HG03196 (cell line): ENCODE data around the gene PHF21A.

Experiments
- ATAC-seq: cut with Tn5 transposase; IDR thresholded peaks from one replicate; pipeline ENCODE4 v1.9.1; 2021; ENCODE audit not compliant: unreplicated experiment

Gene PHF21A

GRCh38 chr11:46079662-46080061 lies 41.6 kb downstream of the PHF21A start:
- no peak for ATAC-seq

GRCh38 chr11:46075928-46076327 lies 45.3 kb downstream of the PHF21A start:
- ATAC-seq, result no peak

DNA sequence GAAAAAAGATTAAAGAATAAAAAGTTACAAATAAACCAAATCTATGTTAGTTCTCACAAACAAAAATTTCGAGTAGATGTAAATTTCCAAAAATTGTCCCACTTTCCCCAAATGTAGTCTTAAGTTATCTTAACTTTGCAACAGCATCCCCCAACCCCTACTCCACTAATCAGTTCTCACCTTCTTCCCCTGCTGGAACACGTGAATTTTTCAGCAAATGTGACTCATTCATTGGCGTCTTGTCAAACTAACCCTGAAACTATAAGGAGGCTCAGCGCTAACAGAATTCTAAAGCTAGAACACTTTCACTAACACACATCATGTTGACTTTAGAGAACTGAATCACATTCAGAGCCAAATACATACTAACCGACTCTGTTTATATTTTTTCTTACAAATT lies 46.1 kb downstream of the PHF21A start:
- no peak for ATAC-seq

GRCh38 chr11:46073632-46074031 lies 47.6 kb downstream of the PHF21A start:
- ATAC-seq, result no peak

DNA sequence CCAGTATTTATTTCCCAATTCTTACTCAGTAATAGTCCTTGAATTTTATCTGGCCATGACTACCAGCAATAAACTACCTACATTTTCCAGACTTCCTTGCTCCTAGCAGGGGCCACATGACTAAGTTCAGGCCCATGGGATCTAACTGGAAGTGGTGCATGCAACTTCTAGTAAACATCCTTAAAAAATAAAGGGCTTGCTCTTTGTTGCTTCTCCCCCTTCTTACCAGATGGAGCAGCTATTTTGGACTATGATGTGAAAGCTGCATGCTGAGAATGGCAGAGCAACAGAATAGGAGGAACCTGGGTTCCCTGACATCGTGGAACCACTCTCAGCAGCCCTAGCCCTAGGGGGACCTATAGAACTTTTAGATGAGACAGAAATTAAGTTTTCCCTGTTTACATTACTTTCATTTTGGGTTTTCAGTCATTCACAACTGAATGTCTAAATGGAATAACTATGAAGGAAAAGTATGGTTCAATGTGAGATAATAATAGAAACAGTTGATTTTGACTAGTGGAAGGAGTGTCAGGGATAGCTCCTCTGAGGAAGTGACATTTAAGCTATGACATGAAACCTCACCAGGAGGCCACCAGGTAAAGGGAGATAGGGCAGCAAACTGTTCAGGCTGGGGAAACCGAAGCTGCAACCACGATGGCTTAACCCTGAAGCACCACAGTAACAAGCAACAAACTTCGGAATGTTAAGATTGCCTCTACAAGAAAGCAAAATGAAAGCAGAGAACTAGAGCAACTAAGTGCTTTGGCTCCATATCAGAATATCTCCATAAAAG lies 48.9 kb downstream of the PHF21A start:
- no peak for ATAC-seq

- ATAC-seq, result no peak
These were observed 50.2 kb downstream of the PHF21A start for GRCh38 chr11:46071091-46071490.

GRCh38 chr11:46069595-46069994 lies 51.7 kb downstream of the PHF21A start:
- no peak for ATAC-seq

- ATAC-seq, result no peak
These were observed 54.9 kb downstream of the PHF21A start for GRCh38 chr11:46066335-46066734.

DNA sequence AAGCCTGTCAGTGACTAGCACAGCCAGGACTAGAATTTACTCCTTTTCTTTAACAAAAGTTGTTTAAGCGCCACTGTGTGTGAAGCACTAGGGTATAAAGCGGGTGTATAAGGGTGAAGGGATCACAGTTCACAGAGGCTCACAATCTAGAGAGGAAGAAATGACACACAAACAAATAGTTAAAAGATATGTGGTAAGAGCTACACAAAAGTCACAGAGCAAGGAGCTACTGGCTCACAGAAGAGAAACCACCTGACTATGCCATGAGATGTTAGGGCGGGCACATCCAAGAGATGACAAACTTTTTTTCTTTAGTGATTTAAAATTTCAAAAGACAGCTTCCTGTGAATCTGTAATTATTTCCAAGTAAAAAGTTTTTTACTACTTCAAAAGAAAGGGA lies 55.6 kb downstream of the PHF21A start:
- no peak for ATAC-seq

DNA sequence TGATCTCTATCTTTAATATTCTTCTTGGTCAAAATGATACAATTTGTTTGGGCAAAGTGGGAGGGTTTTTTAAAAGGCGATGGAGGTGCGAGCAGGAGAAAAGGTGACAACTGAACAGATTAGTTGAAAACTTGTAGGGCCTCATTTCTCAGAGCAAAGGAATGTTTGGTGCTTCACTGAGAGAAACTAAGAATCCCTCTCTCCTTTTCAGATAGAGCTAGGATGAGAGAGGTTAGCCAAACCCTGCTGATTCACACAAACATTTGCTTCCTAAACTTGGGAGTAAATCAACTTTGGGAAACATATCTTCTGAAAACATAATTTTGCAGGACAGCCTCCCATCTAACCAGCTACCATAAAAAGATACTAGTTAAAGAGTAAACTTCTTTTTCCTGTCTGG lies 57.0 kb downstream of the PHF21A start:
- ATAC-seq, result no peak

- no peak for ATAC-seq
These were observed 58.1 kb downstream of the PHF21A start for GRCh38 chr11:46063138-46063537.

GRCh38 chr11:46060013-46060412 lies 61.2 kb downstream of the PHF21A start:
- ATAC-seq, result no peak

- ATAC-seq, result no peak
These were observed 63.8 kb downstream of the PHF21A start for GRCh38 chr11:46057489-46057888.

GRCh38 chr11:46055371-46055770 lies 65.9 kb downstream of the PHF21A start:
- no peak for ATAC-seq

GRCh38 chr11:46051102-46051501 lies 70.2 kb downstream of the PHF21A start:
- ATAC-seq, result no peak

DNA sequence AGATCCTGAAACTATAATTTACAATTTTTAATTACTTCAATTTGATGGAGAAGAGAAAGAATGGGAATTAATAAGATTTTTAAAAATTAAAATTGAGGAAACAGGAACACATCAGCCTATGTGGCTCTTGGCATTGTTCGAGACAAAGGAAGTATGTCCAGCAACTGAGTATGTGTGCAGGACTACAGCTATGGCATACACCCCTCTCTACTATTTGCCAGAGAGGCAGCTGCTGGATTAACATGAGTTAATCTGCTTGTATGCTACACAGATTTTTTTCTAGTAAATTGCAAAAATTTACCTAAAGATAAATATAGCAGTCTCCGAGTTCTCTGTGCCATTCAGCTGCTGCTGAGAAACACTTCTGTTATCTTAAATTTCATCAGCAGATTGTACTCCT lies 70.6 kb downstream of the PHF21A start:
- ATAC-seq, result no peak

GRCh38 chr11:46050003-46050461 lies 71.2 kb downstream of the PHF21A start:
- no peak for ATAC-seq

GRCh38 chr11:46049325-46049897 lies 71.8 kb downstream of the PHF21A start:
- no peak for ATAC-seq

DNA sequence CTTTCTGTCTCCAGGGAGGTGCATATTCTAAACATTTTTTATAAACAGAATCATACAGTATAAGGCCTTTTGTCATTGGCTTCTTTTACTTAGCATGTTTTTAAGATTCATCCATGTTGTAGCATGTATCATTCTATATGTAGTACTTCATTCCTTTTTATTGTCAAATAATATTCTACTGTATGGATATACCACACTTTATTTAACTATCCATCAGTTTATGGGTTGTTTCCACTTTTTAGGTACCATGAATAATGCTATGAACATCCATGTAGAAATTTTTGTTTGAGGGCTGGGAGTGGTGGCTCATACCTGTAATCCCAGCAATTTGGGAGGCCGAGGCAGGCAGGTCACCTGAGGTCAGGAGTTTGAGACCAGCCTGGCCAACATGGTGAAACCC lies 73.1 kb downstream of the PHF21A start:
- no peak for ATAC-seq

DNA sequence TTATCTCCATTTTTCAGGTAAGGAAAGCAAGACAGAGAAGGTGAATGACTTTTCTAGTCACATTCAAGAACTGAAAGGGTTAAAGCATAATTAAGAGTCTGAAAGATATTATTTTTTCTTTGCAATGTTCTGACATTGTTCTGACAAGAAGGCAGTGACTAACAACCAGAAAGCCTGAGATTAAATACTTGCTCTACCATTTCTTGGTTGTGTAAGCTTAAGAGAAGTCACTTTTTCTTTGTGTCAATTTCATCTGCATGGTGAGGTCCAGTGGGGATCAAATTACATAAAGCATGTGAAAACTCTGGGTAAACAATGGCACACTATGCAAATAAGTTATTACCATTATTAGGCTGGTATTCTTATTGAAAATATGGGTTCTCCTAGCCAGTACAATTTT lies 73.7 kb downstream of the PHF21A start:
- no peak for ATAC-seq

DNA sequence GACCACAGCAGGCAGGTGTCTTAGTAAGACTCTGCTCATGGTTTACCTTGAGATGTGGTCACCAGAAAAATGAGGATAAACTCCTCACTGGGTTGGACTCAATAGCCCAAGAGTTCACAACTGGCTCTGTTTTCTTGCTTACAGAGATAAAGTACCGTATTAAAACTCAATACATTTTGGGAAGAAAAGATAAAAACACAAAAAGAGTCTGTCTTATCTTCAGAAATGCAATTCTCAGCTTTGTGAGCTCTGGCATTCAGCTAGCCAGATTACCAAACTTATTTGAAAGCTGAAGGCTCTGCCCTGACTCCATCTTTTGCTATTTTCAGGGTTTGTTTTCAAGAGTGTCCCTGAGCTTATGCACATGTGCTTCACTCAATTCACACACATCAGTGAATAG lies 75.4 kb downstream of the PHF21A start:
- ATAC-seq, result no peak

DNA sequence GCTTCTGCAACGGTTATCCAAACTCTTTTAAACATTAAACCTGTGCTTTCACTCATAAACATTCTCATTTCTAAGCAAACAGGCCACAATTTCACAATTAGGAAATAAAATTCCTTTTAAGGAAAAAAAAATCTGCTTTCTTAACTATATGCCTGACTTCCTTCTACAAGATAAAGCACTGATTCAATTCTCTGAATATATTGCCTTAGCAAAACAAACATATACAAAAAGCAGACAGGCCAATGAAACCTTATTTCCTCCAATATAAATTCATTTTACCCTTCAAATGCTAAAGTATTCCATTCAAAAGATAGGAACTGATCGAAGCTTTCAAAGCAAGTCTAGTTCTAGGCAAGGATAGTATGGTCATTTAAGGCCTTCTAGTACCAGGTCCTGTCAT lies 76.7 kb downstream of the PHF21A start:
- no peak for ATAC-seq

- ATAC-seq, result no peak
These were observed 81.3 kb downstream of the PHF21A start for GRCh38 chr11:46039990-46040389.
